ENCODE data around the gene NR1I2. TPM values are rescaled to one million over a fixed set of nuclear protein-coding genes. Genes with fewer than 3 reads are reported as not detected.

The NR1I2 gene
- polyA plus RNA-seq, 3 donors, result 0.07 TPM; not detected in 2

- H3K36me3 Mint-ChIP-seq, result peaks cover 49 to 55% of the 10 kb centered on the region in 2 donors
- H3K9me3 Mint-ChIP-seq, result peaks cover 0 to 2% (median 0%) of the 10 kb centered on the region in 7 donors
Measured at GRCh38 chr3:119864476-119864875, 82.6 kb downstream of the NR1I2 start.

More at GRCh38 chr3:119864476-119864875, 82.6 kb downstream of the NR1I2 start:
- H3K27ac Mint-ChIP-seq, result no peak overlapping the region
- Histone ChIP-seq H3K4me1 (ENCODE audit: control insufficient read depth in 1 of 2, insufficient read depth in 2 of 2, low read length in 2 of 2) (no peaks in the 10 kb centered on the region), H3K4me2 (replicated peaks; ENCODE audit: extremely low read depth, low read length, poor library complexity, severe bottlenecking) (no peak overlapping the region), H3K27ac (ENCODE audit: low read depth in 1 of 2, low read length in 2 of 2) (no peak overlapping the region), H3K36me3 (replicated peaks in 1 of 2; ENCODE audit: control insufficient read depth in 1 of 2, insufficient read depth in 2 of 2, low read length in 2 of 2) (peaks cover 29 to 59% of the 10 kb centered on the region in 2 donors), H2AFZ (ENCODE audit: insufficient read depth, low read depth, low read length, poor library complexity, severe bottlenecking) (no peak overlapping the region), H3K79me2 (ENCODE audit: insufficient read depth, low read length) (peaks cover 7% of the 10 kb centered on the region), H3K9ac (ENCODE audit: insufficient read depth, low read length, poor library complexity, severe bottlenecking) (no peak overlapping the region), H3K9me3 (replicated peaks in 1 of 2; ENCODE audit: control insufficient read depth in 1 of 2, insufficient read depth in 1 of 2, low read length in 2 of 2) (no peaks in the 10 kb centered on the region), H3K4me3 (replicated peaks in 1 of 3; ENCODE audit: low read depth in 2 of 3, low read length in 3 of 3) (no peak overlapping the region), H3K27me3 (ENCODE audit: control insufficient read depth in 2 of 2, insufficient read depth in 2 of 2, low read length in 2 of 2) (no peaks in the 10 kb centered on the region), H4K20me1 (ENCODE audit: insufficient read depth, low read length) (peaks cover 6% of the 10 kb centered on the region)
- no peak for TF ChIP-seq CTCF (IDR thresholded peaks at IDR 0.05)
- H3K27me3 Mint-ChIP-seq (ENCODE audit: low read depth in 3 of 3), result peaks cover 0 to 2% (median 0%) of the 10 kb centered on the region in 3 donors
- no peak overlapping the region for H3K4me3 Mint-ChIP-seq
- DNase-seq, result no peak
- 100% methylated on average over 3 of the region's 7 CpGs for WGBS (ENCODE audit: insufficient coverage)
- H3K4me1 Mint-ChIP-seq, result peaks cover 10% of the 10 kb centered on the region
- intact Hi-C loops (cut with micrococcal nuclease), result no loop called here

Other genes with a start within 250 kb of the NR1I2 start
- gene CD80, start 222.5 kb upstream of the NR1I2 start, polyA plus RNA-seq, result under 1 TPM; 0.47 to 0.87 (median 0.47) TPM
- 10 to 100 TPM; 10.6 to 37.8 (median 31.5) TPM for gene ADPRH, start 202.6 kb upstream of the NR1I2 start, polyA plus RNA-seq
- gene PLA1A, start 184.2 kb upstream of the NR1I2 start, polyA plus RNA-seq, result under 1 TPM in 1 of 3 donors, not detected in 2; 0.36 TPM
- gene POPDC2, start 121.5 kb upstream of the NR1I2 start, polyA plus RNA-seq, result 1 to 10 TPM in 1 of 3 donors, under 1 TPM in 2; 0.58 to 6.7 (median 0.63) TPM
- gene COX17, start 104.7 kb upstream of the NR1I2 start, polyA plus RNA-seq, result 10 to 100 TPM; 23.0 to 83.6 (median 81.6) TPM
- under 1 TPM in 1 of 3 donors, not detected in 2; 0.14 TPM for gene CFAP91, start 79.1 kb upstream of the NR1I2 start, polyA plus RNA-seq